GM19438 (cell line): ENCODE results near the gene PARD6G.
"Not testable (repeated sequence)": the region's sequence is repeated elsewhere in the genome, so short reads cannot be mapped to it uniquely, and the experiment has no call there.

ENCODE experiments used
- ATAC-seq: cut with Tn5 transposase; IDR thresholded peaks from one replicate; pipeline ENCODE4 v1.9.1; 2021; ENCODE audit warnings: low read depth; ENCODE audit not compliant: unreplicated experiment

Gene PARD6G

GRCh38 chr18:80176334-80177073, 70.8 kb downstream of the PARD6G start:
- no peak for ATAC-seq

- no peak for ATAC-seq
Observed at GRCh38 chr18:80175451-80176204, 71.7 kb downstream of the PARD6G start.

- no peak for ATAC-seq
Observed at GRCh38 chr18:80173060-80173459, 74.3 kb downstream of the PARD6G start.

GRCh38 chr18:80172056-80172455, 75.3 kb downstream of the PARD6G start:
- no peak for ATAC-seq

GRCh38 chr18:80171054-80171872, 76.1 kb downstream of the PARD6G start:
- ATAC-seq, result no peak

- ATAC-seq, result no peak
Observed at GRCh38 chr18:80170395-80171053, 76.8 kb downstream of the PARD6G start.

GRCh38 chr18:80169607-80170006, 77.7 kb downstream of the PARD6G start:
- ATAC-seq, result no peak

GRCh38 chr18:80168982-80169381, 78.3 kb downstream of the PARD6G start:
- ATAC-seq, result no peak

- ATAC-seq, result no peak
Observed at GRCh38 chr18:80168346-80168745, 79.0 kb downstream of the PARD6G start.

GRCh38 chr18:80167931-80168330, 79.4 kb downstream of the PARD6G start:
- no peak for ATAC-seq

- ATAC-seq, result no peak
Observed at GRCh38 chr18:80167331-80167730, 80.0 kb downstream of the PARD6G start.

GRCh38 chr18:80166725-80167124, 80.6 kb downstream of the PARD6G start:
- no peak for ATAC-seq

- no peak for ATAC-seq
Observed at GRCh38 chr18:80166240-80166639, 81.1 kb downstream of the PARD6G start.

GRCh38 chr18:80164727-80165355, 82.5 kb downstream of the PARD6G start:
- not testable (repeated sequence) for ATAC-seq

GRCh38 chr18:80163183-80163582, 84.1 kb downstream of the PARD6G start:
- no peak for ATAC-seq

- ATAC-seq, result no peak
Observed at GRCh38 chr18:80161781-80162417, 85.4 kb downstream of the PARD6G start.

- no peak for ATAC-seq
Observed at GRCh38 chr18:80159713-80160636, 87.3 kb downstream of the PARD6G start.

GRCh38 chr18:80158365-80158764, 88.9 kb downstream of the PARD6G start:
- ATAC-seq, result no peak
